HCT116 (cell line): ENCODE data around the gene BCS1L. TPM values are rescaled to one million over a fixed set of nuclear protein-coding genes. Genes with fewer than 3 reads are reported as not detected.

Experiments
- ATAC-seq: fragments of 200-7000 bp; cut with Tn5 transposase; 2 replicates; pipeline ENCODE4 v1.9.1; 2020; ENCODE audit warnings: mild to moderate bottlenecking, moderate library complexity
- BruUV-seq: library from RNA; stranded (reverse); fragments of 400-500 nt; replicated peaks from 2 replicates; lab custom pipeline; 2021; lab: Mats Ljungman, UMichigan
- CTCF ChIA-PET: fragments of 300-600 bp; sonication (Branson Sonifier 250); formaldehyde crosslinking; loops from one replicate; lab custom pipeline; 2021; ENCODE audit warnings: antibody characterized with exemption; lab: Charles Lee
- POLR2A ChIA-PET: fragments of 300-600, 350-600 bp; sonication (Branson Sonifier 250); formaldehyde crosslinking; loops from one replicate; lab custom pipeline; 2021; ENCODE audit warnings: antibody characterized with exemption; lab: Charles Lee
- RAD21 ChIA-PET, 2 experiments: fragments of 300-600 bp; sonication (Branson Sonifier 250); formaldehyde crosslinking; loops; one replicate each; lab custom pipeline; 2023; ENCODE audit warnings: low total read pairs in 2 of 2; ENCODE audit not compliant: uncharacterized antibody in 2 of 2, unreplicated experiment in 2 of 2, low non-redundant PET in 1 of 2; lab: Charles Lee
- DNase-seq: peaks from one replicate; pipeline ENCODE4 v3.0.0-alpha.2; 2010; ENCODE audit warnings: low read depth, low spot score
- H2AFZ ChIP-seq: fragments of 200-600 bp; shearing (Covaris generic), sonication (generic); 2 replicates; pipeline ENCODE4 v1.6.1; 2017; ENCODE audit warnings: low read depth, mixed run types, mixed read lengths, antibody characterized with exemption, low read length; ENCODE audit not compliant: poor library complexity, severe bottlenecking
- H3K27ac ChIP-seq: 2 replicates; pipeline ENCODE4 v1.5.1; 2012; ENCODE audit warnings: low read depth, low read length
- H3K27me3 ChIP-seq: fragments of 200-600 bp; sonication (generic); 2 replicates; pipeline ENCODE4 v1.6.1; 2016; ENCODE audit warnings: mixed run types, low read length, mixed read lengths; ENCODE audit not compliant: insufficient read depth
- H3K36me3 ChIP-seq, 2 experiments: fragments of 200-500 bp in 1 of 2; fragments of 200-600 bp in 1 of 2; sonication (Bioruptor generic) in 1 of 2; sonication (generic) in 1 of 2; 2 replicates each; pipeline versions ENCODE4 v1.5.1 to v1.6.1; 2014 to 2016; ENCODE audit warnings: low read length in 2 of 2, inconsistent platforms in 1 of 2, mixed read lengths in 1 of 2, mixed run types in 1 of 2; ENCODE audit not compliant: insufficient read depth in 2 of 2, control insufficient read depth in 1 of 2
- H3K4me1 ChIP-seq, 2 experiments: fragments of 200-600 bp in 1 of 2; sonication (generic) in 1 of 2; 2 replicates each; pipeline versions ENCODE4 v1.5.1 to v1.6.1; 2012 to 2017; ENCODE audit warnings: low read length in 2 of 2, inconsistent platforms in 1 of 2, mild to moderate bottlenecking in 1 of 2, mixed read lengths in 1 of 2, mixed run types in 1 of 2, moderate library complexity in 1 of 2; ENCODE audit not compliant: insufficient read depth in 2 of 2, control insufficient read depth in 1 of 2
- H3K4me2 ChIP-seq: fragments of 200-600 bp; sonication (generic); 2 replicates; pipeline ENCODE4 v1.6.1; 2017; ENCODE audit warnings: mixed run types, low read length, mixed read lengths
- H3K4me3 ChIP-seq, 2 experiments: fragments of 200-600 bp in 1 of 2; sonication (generic) in 1 of 2; replicated peaks in 1 of 2; 2 replicates each; pipeline ENCODE4 v1.5.1; 2011 to 2016; ENCODE audit warnings: low read length in 2 of 2, control low read depth in 1 of 2, low read depth in 1 of 2, mild to moderate bottlenecking in 1 of 2, mixed read lengths in 1 of 2, mixed run types in 1 of 2
- H3K79me2 ChIP-seq: fragments of 200-600 bp; sonication (generic); 2 replicates; pipeline ENCODE4 v1.6.1; 2017; ENCODE audit warnings: mild to moderate bottlenecking, mixed run types, low read length, moderate library complexity, mixed read lengths; ENCODE audit not compliant: insufficient read depth
- H3K9ac ChIP-seq: fragments of 200-600 bp; sonication (generic); 2 replicates; pipeline ENCODE4 v1.6.1; 2016; ENCODE audit warnings: low read length, mixed read lengths
- H3K9me2 ChIP-seq: fragments of 200-600 bp; sonication (generic), shearing (Covaris generic); 2 replicates; pipeline ENCODE4 v1.6.1; 2017; ENCODE audit warnings: mixed run types, mild to moderate bottlenecking, moderate library complexity; ENCODE audit not compliant: insufficient read depth
- H3K9me3 ChIP-seq, 2 experiments: fragments of 200-500 bp in 1 of 2; fragments of 200-600 bp in 1 of 2; sonication (Bioruptor generic) in 1 of 2; sonication (generic) in 1 of 2; 2 replicates each; pipeline ENCODE4 v1.6.1; 2014 to 2017; ENCODE audit warnings: low read length in 2 of 2, mixed read lengths in 2 of 2, inconsistent platforms in 1 of 2, low read depth in 1 of 2, mild to moderate bottlenecking in 1 of 2, mixed run types in 1 of 2, moderate library complexity in 1 of 2; ENCODE audit not compliant: control insufficient read depth in 1 of 2, insufficient read depth in 1 of 2
- H4K20me1 ChIP-seq: fragments of 200-600 bp; sonication (generic), shearing (Covaris generic); 2 replicates; pipeline ENCODE4 v1.6.1; 2017; ENCODE audit warnings: mixed run types, mild to moderate bottlenecking, moderate library complexity; ENCODE audit not compliant: insufficient read depth
- CTCF ChIP-seq, 3 experiments: fragments of 200-600 bp in 1 of 3; sonication (generic) in 1 of 3; IDR thresholded peaks in 2 of 3; conservative IDR thresholded peaks in 1 of 3; 2 replicates each; pipeline ENCODE4 v1.5.1; 2012 to 2017; ENCODE audit warnings: low read depth in 2 of 3, low read length in 2 of 3, antibody characterized with exemption in 1 of 3, borderline replicate concordance in 1 of 3, control low read depth in 1 of 3, mild to moderate bottlenecking in 1 of 3, mixed read lengths in 1 of 3, mixed run types in 1 of 3, moderate library complexity in 1 of 3; ENCODE audit not compliant: insufficient read depth in 1 of 3
- EGR1 ChIP-seq: IDR thresholded peaks from 2 replicates; pipeline ENCODE4 v1.6.1; 2012; ENCODE audit warnings: low read depth
- EZH2phosphoT487 ChIP-seq: fragments of 200-600 bp; IDR thresholded peaks from 2 replicates; pipeline ENCODE4 v1.6.1; 2018; ENCODE audit warnings: antibody characterized with exemption, borderline replicate concordance
- FOSL1 ChIP-seq: IDR thresholded peaks from 2 replicates; pipeline ENCODE4 v1.6.1; 2012; ENCODE audit warnings: low read depth
- JUND ChIP-seq: IDR thresholded peaks from 2 replicates; pipeline ENCODE4 v1.6.1; 2012
- MAX ChIP-seq: IDR thresholded peaks from 2 replicates; pipeline ENCODE4 v1.6.1; 2012
- POLR2AphosphoS5 ChIP-seq: IDR thresholded peaks from 2 replicates; pipeline ENCODE4 v1.6.1; 2011; ENCODE audit warnings: mild to moderate bottlenecking, low read depth, low read length, moderate library complexity
- RAD21 ChIP-seq: IDR thresholded peaks from 2 replicates; pipeline ENCODE4 v1.6.1; 2012; ENCODE audit warnings: low read depth, mild to moderate bottlenecking
- SRF ChIP-seq: IDR thresholded peaks from 2 replicates; pipeline ENCODE4 v1.6.1; 2012; ENCODE audit warnings: low read depth
- TCF7L2 ChIP-seq: IDR thresholded peaks from 2 replicates; pipeline ENCODE4 v1.7.0; 2011; ENCODE audit warnings: borderline replicate concordance, inconsistent platforms; ENCODE audit not compliant: insufficient read depth, insufficient read length; ENCODE audit errors: extremely low read depth
- YY1 ChIP-seq: IDR thresholded peaks from 2 replicates; pipeline ENCODE4 v1.6.1; 2011; ENCODE audit warnings: low read length, low read depth, moderate library complexity, mild to moderate bottlenecking; ENCODE audit not compliant: insufficient replicate concordance; ENCODE audit errors: extremely low read depth
- ZBTB33 ChIP-seq: IDR thresholded peaks from 2 replicates; pipeline ENCODE4 v1.6.1; 2011; ENCODE audit warnings: mild to moderate bottlenecking, low read length, moderate library complexity; ENCODE audit not compliant: insufficient replicate concordance; ENCODE audit errors: extremely low read depth
- ZFX ChIP-seq: fragments of 450-650 bp; IDR thresholded peaks from 2 replicates; pipeline ENCODE4 v1.6.1; 2017
- intact Hi-C: fragments of 100-400 bp; cut with micrococcal nuclease; formaldehyde crosslinking; loops from 2 replicates; pipeline ENCODE4 v1.10.0; 2022
- total RNA-seq: library from RNA; stranded (reverse); gene quantifications from one replicate; pipeline ENCODE4 v1.2.1, GENCODE V29; 2021; ENCODE audit not compliant: unreplicated experiment

BCS1L gene
- total RNA-seq, 1 experiment from 2014 or later, result 57.4 TPM

GRCh38 chr2:218655751-218656150 is 3.7 kb upstream of the BCS1L start:
- H3K9me3 ChIP-seq, result no peaks in the 10 kb centered on the region
- ChIA-PET RAD21 (no interaction called here), POLR2A (no interaction called here), CTCF (interaction anchor here (1.7 kb wide), 1 partner anchor 192 kb away, joined by 5 read pairs; no protein-coding TSS in a partner anchor)
- intact Hi-C loops, result no loop called here
- no peaks in the 10 kb centered on the region for H3K27me3 ChIP-seq
- peaks cover 27 to 46% of the 10 kb centered on the region in 2 experiments for H3K36me3 ChIP-seq
- no peaks in the 10 kb centered on the region; the same call in 1 of the 2 replicates for H4K20me1 ChIP-seq
- no peak overlapping the region for H2AFZ ChIP-seq
- no peak overlapping the region for H3K4me3 ChIP-seq
- H3K9ac ChIP-seq, result no peak overlapping the region
- BruUV-seq, result no TSS peak
- H3K4me2 ChIP-seq, result no peak overlapping the region
- no peaks in the 10 kb centered on the region for H3K9me2 ChIP-seq
- peaks cover 70% of the 10 kb centered on the region for H3K79me2 ChIP-seq
- no peak overlapping the region for H3K27ac ChIP-seq
- H3K4me1 ChIP-seq, result peaks cover 0 to 18% of the 10 kb centered on the region in 2 experiments; a peak in 2 of 4 replicates
- ATAC-seq, result no peak
- TF ChIP-seq RAD21 (no peak), ZFX (no peak), EGR1 (no peak), JUND (no peak), SRF (no peak), TCF7L2 (no peak)
- TF ChIP-seq, all 23 proteins: peak for 0
- DNase-seq, result no peak

- ChIA-PET POLR2A (interaction anchor here (0.9 to 2.9 kb wide), 4 partner anchors 13 to 189 kb away, joined by 3 to 20 read pairs (median 3); partner anchors contain the start of genes RNF25 and STK36), RAD21 (interaction anchor here (0.6 to 2.6 kb wide), 7 partner anchors 13 to 190 kb away, joined by 3 to 9 read pairs (median 5); partner anchors contain the start of genes RNF25 (in 1 of the 2) and STK36 (in 1 of the 2)), CTCF (interaction anchor here (0.8 to 3.1 kb wide), 10 partner anchors 9 to 301 kb away, joined by 3 to 71 read pairs (median 6); partner anchors contain the start of genes RNF25, STK36 and TTLL4)
- Histone ChIP-seq H2AFZ (peak overlapping the region; percentile 42), H3K36me3 (peaks cover 25 to 50% of the 10 kb centered on the region in 2 experiments), H3K79me2 (peaks cover 62% of the 10 kb centered on the region), H3K4me2 (peak overlapping the region; percentile 96), H3K4me3 (peak overlapping the region; percentile 88 to 96), H3K4me1 (peaks cover 0 to 19% of the 10 kb centered on the region in 2 experiments; a peak in 2 of 4 replicates), H3K9me2 (no peaks in the 10 kb centered on the region), H3K9me3 (no peaks in the 10 kb centered on the region), H4K20me1 (no peaks in the 10 kb centered on the region; the same call in 1 of the 2 replicates), H3K9ac (peak overlapping the region; percentile 87), H3K27ac (peak overlapping the region; percentile 70), H3K27me3 (no peaks in the 10 kb centered on the region)
- ATAC-seq (peak; percentile 69), DNase-seq (peak; percentile 66)
- TSS peak; percentile 76 for BruUV-seq
- intact Hi-C loops, result loop anchor here (1.0 kb wide), 2 partner anchors 29 to 189 kb away; no protein-coding TSS in a partner anchor
- no peak for TF ChIP-seq EGR1
- no peak for TF ChIP-seq FOSL1
- peak; percentile 62; the same call in 1 of the 2 replicates for TF ChIP-seq SRF
- TF ChIP-seq YY1, result no peak
- TF ChIP-seq MAX, result peak; percentile 47; the same call in 1 of the 2 replicates
- no peak for TF ChIP-seq ZBTB33
- TF ChIP-seq CTCF (IDR thresholded peaks at IDR 0.05 in 2 of 3, conservative IDR thresholded peaks at IDR 0.05 in 1 of 3; ENCODE audit: borderline replicate concordance in 1 of 3, insufficient read depth in 1 of 3, low read depth in 2 of 3, low read length in 2 of 3), result peak; percentile 58 to 89 (median 62)
- no peak for TF ChIP-seq EZH2phosphoT487
- no peak for TF ChIP-seq TCF7L2
- TF ChIP-seq RAD21, result peak; percentile 57
- TF ChIP-seq POLR2AphosphoS5, result no peak
Measured at GRCh38 chr2:218658671-218659257, 719 bp upstream of the BCS1L start.
